Body of pancreas (tissue), 4 donors: ENCODE results near the gene GSS.

Experiments used
- CTCF ChIP-seq, 7 experiments: fragments of 450-650 bp in 4 of 7; fragments of 200-600 bp in 3 of 7; sonication (generic) in 3 of 7; IDR thresholded peaks; one replicate each; pipeline ENCODE4 v1.5.1; 2016 to 2019; ENCODE audit warnings: antibody characterized with exemption in 7 of 7
- POLR2A ChIP-seq, 3 donors: fragments of 450-650 bp; IDR thresholded peaks; one replicate each; pipeline ENCODE4 v1.6.1; 2016; ENCODE audit warnings: antibody characterized with exemption in 3 of 3, mild to moderate bottlenecking in 2 of 3

GRCh38 chr20:34926581-34926980, 29.0 kb downstream of the GSS start:
- no peak for TF ChIP-seq POLR2A (IDR thresholded peaks at IDR 0.05)
- TF ChIP-seq CTCF (IDR thresholded peaks at IDR 0.05) = no peak
